K562 (cell line): Measurements from ENCODE around the gene RNF19B. TPM values are rescaled to one million over a fixed set of nuclear protein-coding genes. Genes with fewer than 3 reads are reported as not detected.

Experiments used
- ARNT ChIP-seq, 2 experiments: fragments of 450-650 bp; IDR thresholded peaks; 2 replicates each; pipeline ENCODE4 v1.6.1; 2016; ENCODE audit warnings: mild to moderate bottlenecking in 1 of 2
- CEBPG ChIP-seq, 3 experiments: fragments of 200-800 bp in 1 of 3; sonication (Bioruptor generic) in 1 of 3; sonication (generic) in 1 of 3; formaldehyde crosslinking in 1 of 3; IDR thresholded peaks in 2 of 3; conservative IDR thresholded peaks in 1 of 3; 2 replicates each; pipeline versions ENCODE4 v1.6.1 to v1.8.0; 2016 to 2022; ENCODE audit warnings: missing compliant biosample characterization in 2 of 3, missing genetic modification characterization in 2 of 3, mild to moderate bottlenecking in 1 of 3, missing genetic modification reagents in 1 of 3
- CTBP1 ChIP-seq: fragments of 450-650 bp; IDR thresholded peaks from 2 replicates; pipeline ENCODE4 v1.6.1; 2016; ENCODE audit warnings: borderline replicate concordance
- DACH1 ChIP-seq: fragments of 450-650 bp; IDR thresholded peaks from 2 replicates; pipeline ENCODE4 v1.6.1; 2018; ENCODE audit not compliant: partially characterized antibody
- DNMT1 ChIP-seq: fragments of 450-650 bp; IDR thresholded peaks from 2 replicates; pipeline ENCODE4 v1.6.1; 2016; ENCODE audit warnings: antibody characterized with exemption, mild to moderate bottlenecking
- ILK ChIP-seq: fragments of 450-650 bp; IDR thresholded peaks from 2 replicates; pipeline ENCODE4 v1.6.1; 2016; ENCODE audit warnings: missing genetic modification characterization, low read depth, mild to moderate bottlenecking, missing compliant biosample characterization, moderate library complexity, borderline replicate concordance
- KLF10 ChIP-seq: fragments of 250-450 bp; sonication (Bioruptor Pico); IDR thresholded peaks from 2 replicates; pipeline ENCODE4 v1.6.1; 2021; ENCODE audit warnings: matching md5 sums
- MAFF ChIP-seq: IDR thresholded peaks from 2 replicates; pipeline ENCODE4 v1.6.1; 2012; ENCODE audit warnings: low read length, improper control_type of control experiment
- MAFG ChIP-seq: fragments of 450-650 bp; conservative IDR thresholded peaks from 2 replicates; pipeline ENCODE4 v1.6.1; 2016; ENCODE audit warnings: missing genetic modification characterization, missing compliant biosample characterization
- PRMT5 ChIP-seq: sonication (generic); formaldehyde crosslinking; IDR thresholded peaks from 2 replicates; pipeline ENCODE4 v1.5.0; 2020; ENCODE audit warnings: missing genetic modification reagents
- PTBP1 ChIP-seq: fragments of 200-400 bp; formaldehyde crosslinking; IDR thresholded peaks from 2 replicates; pipeline ENCODE4 v1.6.1; 2017; ENCODE audit warnings: low read depth, low read length
- RBM17 ChIP-seq: fragments of 200-400 bp; formaldehyde crosslinking; IDR thresholded peaks from 2 replicates; pipeline ENCODE4 v1.6.1; 2017; ENCODE audit warnings: low read depth, mild to moderate bottlenecking, low read length, borderline replicate concordance
- RCOR1 ChIP-seq, 2 experiments: IDR thresholded peaks; 2 replicates each; pipeline ENCODE4 v1.6.1; 2012; ENCODE audit warnings: low read depth in 2 of 2, low read length in 2 of 2, borderline replicate concordance in 1 of 2, improper control_type of control experiment in 1 of 2
- SMARCA5 ChIP-seq: fragments of 450-650 bp; IDR thresholded peaks from 2 replicates; pipeline ENCODE4 v1.6.1; 2016
- TBL1XR1 ChIP-seq, 2 experiments: IDR thresholded peaks; 2 replicates each; pipeline ENCODE4 v1.6.1; 2012; ENCODE audit warnings: improper control_type of control experiment in 2 of 2, low read length in 2 of 2, mild to moderate bottlenecking in 1 of 2
- ZNF766 ChIP-seq: fragments of 200-800 bp; sonication (Bioruptor generic); conservative IDR thresholded peaks from 2 replicates; pipeline ENCODE4 v1.6.1; 2016; ENCODE audit warnings: missing genetic modification characterization, missing compliant biosample characterization
- polyA plus RNA-seq, 8 experiments: library from polyadenylated mRNA; depleted of rRNA in 4 of 8; stranded (reverse) in 5 of 8; unstranded in 3 of 8; fragments of >200 nt; fragmentation: Nextera tagmentation in 2 of 8; fragmentation: Illumina TruSeq in 1 of 8; extraction: Ambion mirVana in 2 of 8; extraction: Trizol in 1 of 8; gene quantifications; 2 replicates each; pipeline versions ENCODE4 v1.2.1 to v1.2.3, GENCODE V29; 2011 to 2014; ENCODE audit warnings: inconsistent platforms in 1 of 8, missing spikeins in 1 of 8
- total RNA-seq, 7 experiments: library from RNA; depleted of rRNA in 6 of 7; stranded (reverse); fragments of >200 nt in 6 of 7; fragmentation: Illumina TruSeq in 2 of 7; extraction: Trizol in 2 of 7; gene quantifications; 2 replicates each; pipeline versions ENCODE4 v1.2.1 to v1.2.3, GENCODE V29; 2011 to 2021; ENCODE audit warnings: low replicate concordance in 1 of 7
- TF ChIP-seq, protein P1 (sequence below): fragments of 250-450 bp; sonication (Bioruptor Pico); IDR thresholded peaks from 2 replicates; pipeline ENCODE4 v1.8.0; 2022; ENCODE audit warnings: moderate library complexity, mild to moderate bottlenecking, inconsistent platforms
- TF ChIP-seq, protein P2 (sequence below): IDR thresholded peaks from 2 replicates; pipeline ENCODE4 v1.6.1; 2014; ENCODE audit warnings: antibody characterized with exemption
- TF ChIP-seq, protein P3 (sequence below): sonication (generic); formaldehyde crosslinking; IDR thresholded peaks from 2 replicates; pipeline ENCODE4 v1.8.0; 2022; ENCODE audit warnings: mild to moderate bottlenecking, missing genetic modification reagents
- TF ChIP-seq, protein P4 (sequence below), 2 experiments: IDR thresholded peaks; 2 replicates each; pipeline ENCODE4 v1.6.1; 2012; ENCODE audit warnings: improper control_type of control experiment in 2 of 2, low read depth in 2 of 2, low read length in 2 of 2, borderline replicate concordance in 1 of 2
- TF ChIP-seq, protein P5 (sequence below): fragments of 250-450 bp; sonication (Bioruptor Pico); IDR thresholded peaks from 2 replicates; pipeline ENCODE4 v1.5.0; 2021

RNF19B gene
- total and polyA plus RNA-seq, 9 of the 15 experiments (the other 6 are each of a cell fraction or from before 2014, with no cell fraction given) = 2.6 to 14.9 (median 10.1) TPM

DNA sequence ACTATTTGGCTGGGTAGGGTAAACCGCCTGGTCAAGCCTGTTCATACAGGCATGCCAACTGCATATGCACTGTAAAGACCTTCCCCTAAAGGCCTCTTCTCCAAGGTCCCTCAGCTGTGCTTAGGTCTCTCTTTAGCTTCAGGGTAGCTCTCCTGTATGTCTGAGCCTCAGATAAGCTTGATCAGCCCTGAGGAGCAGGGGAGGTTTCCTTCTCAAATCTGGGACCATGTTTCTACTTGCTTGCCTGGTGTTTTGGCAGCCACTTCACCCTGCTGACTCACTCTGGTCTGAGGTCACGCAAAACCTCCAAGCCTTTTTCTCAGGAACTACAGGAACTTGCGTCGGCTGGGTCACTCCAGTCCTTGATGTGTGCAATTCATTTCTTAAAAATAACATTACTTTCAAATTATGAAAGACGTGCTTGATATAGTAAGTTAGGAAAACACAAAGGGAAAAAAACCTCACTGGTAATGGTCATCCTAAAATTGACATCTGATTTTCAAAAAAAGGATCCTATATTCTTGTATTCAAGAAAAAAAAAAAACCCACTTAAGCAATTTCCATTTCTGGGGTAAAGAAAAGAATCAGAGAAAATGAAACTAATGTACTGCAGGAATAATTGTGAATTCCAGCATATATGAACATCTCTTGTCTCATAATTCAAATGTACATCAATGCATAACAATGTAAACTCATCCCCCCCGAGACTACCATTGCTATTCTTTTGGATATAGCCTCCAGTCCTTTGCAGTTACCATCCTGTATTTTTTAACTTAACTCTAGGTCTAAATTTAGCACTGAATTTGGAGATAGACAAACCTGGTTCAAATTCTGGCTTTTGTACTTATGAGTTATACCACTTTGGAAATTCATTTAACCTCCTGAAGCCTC, 24.8 kb upstream of the RNF19B start (continued):
- TF ChIP-seq, protein P1, sequence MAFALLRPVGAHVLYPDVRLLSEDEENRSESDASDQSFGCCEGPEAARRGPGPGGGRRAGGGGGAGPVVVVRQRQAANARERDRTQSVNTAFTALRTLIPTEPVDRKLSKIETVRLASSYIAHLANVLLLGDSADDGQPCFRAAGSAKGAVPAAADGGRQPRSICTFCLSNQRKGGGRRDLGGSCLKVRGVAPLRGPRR (CRISPR knock-in tag) = no peak
- TF ChIP-seq, protein P2, sequence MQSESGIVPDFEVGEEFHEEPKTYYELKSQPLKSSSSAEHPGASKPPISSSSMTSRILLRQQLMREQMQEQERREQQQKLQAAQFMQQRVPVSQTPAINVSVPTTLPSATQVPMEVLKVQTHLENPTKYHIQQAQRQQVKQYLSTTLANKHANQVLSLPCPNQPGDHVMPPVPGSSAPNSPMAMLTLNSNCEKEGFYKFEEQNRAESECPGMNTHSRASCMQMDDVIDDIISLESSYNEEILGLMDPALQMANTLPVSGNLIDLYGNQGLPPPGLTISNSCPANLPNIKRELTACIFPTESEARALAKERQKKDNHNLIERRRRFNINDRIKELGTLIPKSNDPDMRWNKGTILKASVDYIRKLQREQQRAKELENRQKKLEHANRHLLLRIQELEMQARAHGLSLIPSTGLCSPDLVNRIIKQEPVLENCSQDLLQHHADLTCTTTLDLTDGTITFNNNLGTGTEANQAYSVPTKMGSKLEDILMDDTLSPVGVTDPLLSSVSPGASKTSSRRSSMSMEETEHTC = no peak
- TF ChIP-seq RCOR1 (IDR thresholded peaks at IDR 0.05; ENCODE audit: borderline replicate concordance in 1 of 2, low read depth in 2 of 2, low read length in 2 of 2) (peak; percentile 84 to 99), ARNT (IDR thresholded peaks at IDR 0.05) (peak in 1 of 2 experiments; percentile 56; a peak in 1 of 4 replicates), PTBP1 (no peak), MAFF (peak; percentile 88), DACH1 (no peak), DNMT1 (no peak; the same call in 1 of the 2 replicates), ZNF766 (CRISPR knock-in tag) (peak; percentile 98), KLF10 (CRISPR knock-in tag) (no peak), CTBP1 (peak; percentile 71; the same call in 1 of the 2 replicates), SMARCA5 (no peak), CEBPG (CRISPR knock-in tag; IDR thresholded peaks at IDR 0.05) (peak; percentile 73), CEBPG (tag; conservative IDR thresholded peaks at IDR 0.05 in 1 of 2, IDR thresholded peaks at IDR 0.05 in 1 of 2) (peak in 1 of 2 experiments; percentile 40; a peak in 2 of 4 replicates), RBM17 (no peak), TBL1XR1 (IDR thresholded peaks at IDR 0.05; ENCODE audit: low read length in 2 of 2) (peak in 1 of 2 experiments; percentile 70; a peak in 2 of 4 replicates), PRMT5 (CRISPR knock-in tag) (no peak), MAFG (tag) (peak; percentile 87), ILK (tag) (no peak)
- TF ChIP-seq, protein P3, sequence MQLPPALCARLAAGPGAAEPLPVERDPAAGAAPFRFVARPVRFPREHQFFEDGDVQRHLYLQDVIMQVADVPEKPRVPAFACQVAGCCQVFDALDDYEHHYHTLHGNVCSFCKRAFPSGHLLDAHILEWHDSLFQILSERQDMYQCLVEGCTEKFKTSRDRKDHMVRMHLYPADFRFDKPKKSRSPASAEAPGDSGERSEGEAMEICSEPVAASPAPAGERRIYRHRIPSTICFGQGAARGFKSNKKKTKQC = no peak
- TF ChIP-seq, protein P4, sequence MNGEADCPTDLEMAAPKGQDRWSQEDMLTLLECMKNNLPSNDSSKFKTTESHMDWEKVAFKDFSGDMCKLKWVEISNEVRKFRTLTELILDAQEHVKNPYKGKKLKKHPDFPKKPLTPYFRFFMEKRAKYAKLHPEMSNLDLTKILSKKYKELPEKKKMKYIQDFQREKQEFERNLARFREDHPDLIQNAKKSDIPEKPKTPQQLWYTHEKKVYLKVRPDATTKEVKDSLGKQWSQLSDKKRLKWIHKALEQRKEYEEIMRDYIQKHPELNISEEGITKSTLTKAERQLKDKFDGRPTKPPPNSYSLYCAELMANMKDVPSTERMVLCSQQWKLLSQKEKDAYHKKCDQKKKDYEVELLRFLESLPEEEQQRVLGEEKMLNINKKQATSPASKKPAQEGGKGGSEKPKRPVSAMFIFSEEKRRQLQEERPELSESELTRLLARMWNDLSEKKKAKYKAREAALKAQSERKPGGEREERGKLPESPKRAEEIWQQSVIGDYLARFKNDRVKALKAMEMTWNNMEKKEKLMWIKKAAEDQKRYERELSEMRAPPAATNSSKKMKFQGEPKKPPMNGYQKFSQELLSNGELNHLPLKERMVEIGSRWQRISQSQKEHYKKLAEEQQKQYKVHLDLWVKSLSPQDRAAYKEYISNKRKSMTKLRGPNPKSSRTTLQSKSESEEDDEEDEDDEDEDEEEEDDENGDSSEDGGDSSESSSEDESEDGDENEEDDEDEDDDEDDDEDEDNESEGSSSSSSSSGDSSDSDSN (IDR thresholded peaks at IDR 0.05; ENCODE audit: borderline replicate concordance in 1 of 2, low read depth in 2 of 2, low read length in 2 of 2) = peak; percentile 57 to 71; a peak in 3 of 4 replicates
- TF ChIP-seq, protein P5, sequence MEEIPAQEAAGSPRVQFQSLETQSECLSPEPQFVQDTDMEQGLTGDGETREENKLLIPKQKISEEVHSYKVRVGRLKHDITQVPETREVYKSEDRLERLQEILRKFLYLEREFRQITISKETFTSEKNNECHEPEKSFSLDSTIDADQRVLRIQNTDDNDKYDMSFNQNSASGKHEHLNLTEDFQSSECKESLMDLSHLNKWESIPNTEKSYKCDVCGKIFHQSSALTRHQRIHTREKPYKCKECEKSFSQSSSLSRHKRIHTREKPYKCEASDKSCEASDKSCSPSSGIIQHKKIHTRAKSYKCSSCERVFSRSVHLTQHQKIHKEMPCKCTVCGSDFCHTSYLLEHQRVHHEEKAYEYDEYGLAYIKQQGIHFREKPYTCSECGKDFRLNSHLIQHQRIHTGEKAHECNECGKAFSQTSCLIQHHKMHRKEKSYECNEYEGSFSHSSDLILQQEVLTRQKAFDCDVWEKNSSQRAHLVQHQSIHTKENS (CRISPR knock-in tag) = no peak
